ENCODE data around the gene SMU1.
"Not testable (repeated sequence)": the region's sequence is repeated elsewhere in the genome, so short reads cannot be mapped to it uniquely, and the experiment has no call there.

GRCh38 chr9:33000682-33001055, 75.8 kb downstream of the SMU1 start:
- not testable (repeated sequence) for TF ChIP-seq CBX3 (IDR thresholded peaks at IDR 0.05; ENCODE audit: low read depth); CTCF (IDR thresholded peaks at IDR 0.05 in 2 of 3, conservative IDR thresholded peaks at IDR 0.05 in 1 of 3; ENCODE audit: borderline replicate concordance in 1 of 3, insufficient read depth in 1 of 3, low read depth in 2 of 3, low read length in 2 of 3); POLR2AphosphoS5 (IDR thresholded peaks at IDR 0.05; ENCODE audit: low read depth, low read length); POLR2A (IDR thresholded peaks at IDR 0.05; ENCODE audit: borderline replicate concordance, extremely low read depth, insufficient read depth, insufficient read length); EZH2 (IDR thresholded peaks at IDR 0.05); JUND (IDR thresholded peaks at IDR 0.05); ZBTB33 (IDR thresholded peaks at IDR 0.05; ENCODE audit: extremely low read depth, insufficient replicate concordance, low read length); ZFX (IDR thresholded peaks at IDR 0.05); CEBPB (IDR thresholded peaks at IDR 0.05; ENCODE audit: low read depth); ATF3 (IDR thresholded peaks at IDR 0.05); SP1 (IDR thresholded peaks at IDR 0.05; ENCODE audit: low read depth); ZNF274 (IDR thresholded peaks at IDR 0.05; ENCODE audit: low read depth, low read length); MAX (IDR thresholded peaks at IDR 0.05)

Data from HCT116 (cell line).